Embryonic facial prominence (tissue), 1 donor: Measurements from ENCODE around the gene RERE.
"Not testable (repeated sequence)": the region's sequence is repeated elsewhere in the genome, so short reads cannot be mapped to it uniquely, and the experiment has no call there.

Experiments used
- DNase-seq: peaks from one replicate; pipeline ENCODE4 v3.0.0-alpha.2; 2016; ENCODE audit errors: extremely low spot score

The RERE gene

GRCh38 chr1:8642114-8642513 lies 175.3 kb downstream of the RERE start:
- no peak for DNase-seq

GRCh38 chr1:8641377-8641997 lies 176.0 kb downstream of the RERE start:
- no peak for DNase-seq

- DNase-seq: no peak
These were observed 176.5 kb downstream of the RERE start for GRCh38 chr1:8640950-8641349.

- no peak for DNase-seq
These were observed 178.3 kb downstream of the RERE start for GRCh38 chr1:8639148-8639547.

GRCh38 chr1:8633741-8634501 lies 183.5 kb downstream of the RERE start:
- DNase-seq: no peak

- DNase-seq: no peak
These were observed 185.3 kb downstream of the RERE start for GRCh38 chr1:8632102-8632501.

GRCh38 chr1:8631163-8631562 lies 186.3 kb downstream of the RERE start:
- no peak for DNase-seq

- no peak for DNase-seq
These were observed 188.0 kb downstream of the RERE start for GRCh38 chr1:8629241-8630091.

- DNase-seq: no peak
These were observed 188.8 kb downstream of the RERE start for GRCh38 chr1:8628606-8629005.

- no peak for DNase-seq
These were observed 189.7 kb downstream of the RERE start for GRCh38 chr1:8627728-8628127.

GRCh38 chr1:8625981-8626898 lies 191.2 kb downstream of the RERE start:
- no peak for DNase-seq

- DNase-seq: no peak
These were observed 191.9 kb downstream of the RERE start for GRCh38 chr1:8625491-8625890.

GRCh38 chr1:8623651-8624192 lies 193.7 kb downstream of the RERE start:
- not testable (repeated sequence) for DNase-seq

GRCh38 chr1:8621785-8622348 lies 195.6 kb downstream of the RERE start:
- not testable (repeated sequence) for DNase-seq

- DNase-seq: not testable (repeated sequence)
These were observed 196.3 kb downstream of the RERE start for GRCh38 chr1:8621034-8621582.

GRCh38 chr1:8619917-8620502 lies 197.4 kb downstream of the RERE start:
- DNase-seq: not testable (repeated sequence)

GRCh38 chr1:8619419-8619818 lies 198.0 kb downstream of the RERE start:
- not testable (repeated sequence) for DNase-seq

GRCh38 chr1:8616791-8617190 lies 200.6 kb downstream of the RERE start:
- not testable (repeated sequence) for DNase-seq

- not testable (repeated sequence) for DNase-seq
These were observed 205.6 kb downstream of the RERE start for GRCh38 chr1:8611634-8612515.
